Measurements from ENCODE around the gene ALOX5AP. TPM values are rescaled to one million over a fixed set of nuclear protein-coding genes. Genes with fewer than 3 reads are reported as not detected.

ALOX5AP gene
- total and polyA plus RNA-seq, 2 experiments from 2014 or later = 3.3 to 17.2 TPM

DNA sequence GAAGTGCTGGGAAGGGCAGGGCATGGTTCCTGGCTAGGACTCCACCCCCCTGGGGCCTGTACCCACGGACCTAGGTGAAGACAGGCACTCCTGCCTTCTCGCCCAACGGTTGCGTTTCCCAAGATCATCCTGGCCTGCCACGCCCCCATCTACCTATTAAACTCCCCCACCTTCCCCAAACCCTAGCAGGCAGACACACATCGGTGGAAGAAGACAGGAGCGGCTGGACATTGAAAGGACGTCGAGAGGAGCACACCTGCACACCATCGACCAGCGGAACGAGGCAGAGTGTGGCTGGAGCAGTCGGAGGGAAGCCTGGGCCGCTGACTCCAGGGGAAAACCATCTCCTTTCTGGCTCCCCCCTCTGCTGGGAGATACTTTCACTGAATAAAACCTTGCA is 45.6 kb upstream of the ALOX5AP start:
- WGBS (ENCODE audit: low lambda C conversion rate, missing lambda C conversion rate) = 95% methylated on average over 14 of the region's 14 CpGs
- peak overlapping the region; percentile 46 for H3K4me2 ChIP-seq
- no peak overlapping the region for H2AFZ ChIP-seq
- no peaks in the 10 kb centered on the region for H3K9me2 ChIP-seq (replicated peaks; ENCODE audit: insufficient read depth)
- no peaks in the 10 kb centered on the region for H3K27me3 ChIP-seq
- H3K4me3 ChIP-seq = no peak overlapping the region
- H3K36me3 ChIP-seq (replicated peaks; ENCODE audit: insufficient read depth, low read depth) = no peaks in the 10 kb centered on the region
- no peaks in the 10 kb centered on the region for H3K4me1 ChIP-seq (ENCODE audit: insufficient read depth)
- H3K9me3 ChIP-seq (ENCODE audit: low read depth) = no peaks in the 10 kb centered on the region
- no peaks in the 10 kb centered on the region for H4K20me1 ChIP-seq (ENCODE audit: insufficient read depth, poor library complexity, severe bottlenecking)
- DNase-seq (ENCODE audit: low spot score) = no peak
- H3K27ac ChIP-seq = peak overlapping the region; percentile 77
- no peaks in the 10 kb centered on the region for H3K79me2 ChIP-seq
- TF ChIP-seq EZH2 (IDR thresholded peaks at IDR 0.05; ENCODE audit: borderline replicate concordance) = no peak
- no peak for TF ChIP-seq EZH2phosphoT487 (IDR thresholded peaks at IDR 0.05; ENCODE audit: low read depth, severe bottlenecking, unreplicated experiment)
- TF ChIP-seq, protein P1, sequence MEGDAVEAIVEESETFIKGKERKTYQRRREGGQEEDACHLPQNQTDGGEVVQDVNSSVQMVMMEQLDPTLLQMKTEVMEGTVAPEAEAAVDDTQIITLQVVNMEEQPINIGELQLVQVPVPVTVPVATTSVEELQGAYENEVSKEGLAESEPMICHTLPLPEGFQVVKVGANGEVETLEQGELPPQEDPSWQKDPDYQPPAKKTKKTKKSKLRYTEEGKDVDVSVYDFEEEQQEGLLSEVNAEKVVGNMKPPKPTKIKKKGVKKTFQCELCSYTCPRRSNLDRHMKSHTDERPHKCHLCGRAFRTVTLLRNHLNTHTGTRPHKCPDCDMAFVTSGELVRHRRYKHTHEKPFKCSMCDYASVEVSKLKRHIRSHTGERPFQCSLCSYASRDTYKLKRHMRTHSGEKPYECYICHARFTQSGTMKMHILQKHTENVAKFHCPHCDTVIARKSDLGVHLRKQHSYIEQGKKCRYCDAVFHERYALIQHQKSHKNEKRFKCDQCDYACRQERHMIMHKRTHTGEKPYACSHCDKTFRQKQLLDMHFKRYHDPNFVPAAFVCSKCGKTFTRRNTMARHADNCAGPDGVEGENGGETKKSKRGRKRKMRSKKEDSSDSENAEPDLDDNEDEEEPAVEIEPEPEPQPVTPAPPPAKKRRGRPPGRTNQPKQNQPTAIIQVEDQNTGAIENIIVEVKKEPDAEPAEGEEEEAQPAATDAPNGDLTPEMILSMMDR (IDR thresholded peaks at IDR 0.05; ENCODE audit: poor library complexity) = no peak

DNA sequence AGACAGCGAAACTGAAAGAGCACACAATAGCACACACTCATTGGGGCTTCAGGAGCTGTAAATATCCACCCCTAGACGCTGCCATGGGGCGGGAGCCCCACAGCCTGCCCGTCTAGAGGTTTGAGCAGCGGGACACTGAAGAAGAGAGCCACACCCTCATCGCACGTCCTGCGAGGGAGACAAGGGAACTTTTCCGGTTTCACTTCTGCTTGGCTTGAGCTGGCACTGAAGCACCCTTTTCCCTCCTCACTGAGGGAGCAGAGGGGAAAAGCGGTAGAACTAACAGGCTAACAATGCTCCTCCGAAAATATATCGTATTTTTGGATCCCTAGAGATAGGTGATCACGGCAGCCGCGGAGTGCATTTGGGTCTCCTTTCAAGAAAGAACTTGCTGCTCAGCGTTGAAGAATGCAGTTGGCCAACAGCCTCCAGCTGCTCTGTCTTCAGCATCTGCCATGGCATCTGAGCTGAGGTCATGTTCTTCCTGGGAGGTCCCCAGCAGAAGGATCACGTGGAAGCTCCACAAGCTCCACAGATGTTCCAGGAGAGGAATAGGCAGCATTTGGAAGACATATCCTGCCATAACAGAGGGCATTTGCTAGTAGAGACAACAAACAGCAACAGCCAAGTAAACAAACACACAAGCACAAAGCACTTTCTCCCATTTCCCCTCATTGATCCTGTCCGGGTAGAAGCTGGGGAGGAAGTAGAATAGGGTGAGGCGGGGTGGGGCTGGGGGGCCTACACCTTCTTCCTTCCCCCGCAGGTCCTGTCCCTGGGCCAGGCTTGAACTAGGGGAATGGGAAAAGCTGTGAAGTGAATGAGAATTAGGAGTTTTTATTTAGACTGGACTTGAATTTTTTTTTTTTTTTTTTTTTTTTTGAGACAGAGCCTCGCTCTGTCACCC is 44.8 kb upstream of the ALOX5AP start:
- no peak for TF ChIP-seq EZH2phosphoT487 (IDR thresholded peaks at IDR 0.05; ENCODE audit: low read depth, severe bottlenecking, unreplicated experiment)
- TF ChIP-seq, protein P1 (IDR thresholded peaks at IDR 0.05; ENCODE audit: poor library complexity) = no peak
- no peak for TF ChIP-seq EZH2 (IDR thresholded peaks at IDR 0.05; ENCODE audit: borderline replicate concordance)

DNA sequence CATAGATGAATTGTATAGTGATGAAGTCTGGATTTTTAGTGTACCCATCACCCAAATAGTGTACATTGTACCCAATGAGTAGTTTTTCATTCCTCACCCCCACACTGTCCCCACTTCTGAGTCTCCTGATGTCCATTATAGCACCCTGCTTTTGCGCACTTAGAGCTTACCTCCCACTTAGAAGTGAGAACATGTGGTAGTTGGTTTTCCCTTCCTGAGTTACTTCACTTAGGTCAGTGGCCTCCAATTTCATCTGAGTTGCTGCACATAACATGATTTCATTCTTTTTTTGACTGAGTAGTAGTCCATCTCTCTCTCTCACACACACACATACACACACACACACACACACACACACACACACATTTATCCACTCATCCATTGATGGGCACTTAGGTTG is 43.2 kb upstream of the ALOX5AP start:
- no peak for DNase-seq (ENCODE audit: low spot score)
- WGBS (ENCODE audit: low lambda C conversion rate, missing lambda C conversion rate) = 82% methylated on average over 1 of the region's 1 CpG
- Histone ChIP-seq H4K20me1 (ENCODE audit: insufficient read depth, poor library complexity, severe bottlenecking) (no peaks in the 10 kb centered on the region), H3K9me2 (replicated peaks; ENCODE audit: insufficient read depth) (no peaks in the 10 kb centered on the region), H2AFZ (no peak overlapping the region), H3K4me3 (no peak overlapping the region), H3K9me3 (ENCODE audit: low read depth) (no peaks in the 10 kb centered on the region), H3K27me3 (no peaks in the 10 kb centered on the region), H3K36me3 (replicated peaks; ENCODE audit: insufficient read depth, low read depth) (no peaks in the 10 kb centered on the region), H3K79me2 (no peaks in the 10 kb centered on the region), H3K27ac (no peak overlapping the region), H3K4me1 (ENCODE audit: insufficient read depth) (no peaks in the 10 kb centered on the region), H3K4me2 (no peak overlapping the region)
- TF ChIP-seq EZH2 (IDR thresholded peaks at IDR 0.05; ENCODE audit: borderline replicate concordance) (no peak), EZH2phosphoT487 (IDR thresholded peaks at IDR 0.05; ENCODE audit: low read depth, severe bottlenecking, unreplicated experiment) (no peak)
- TF ChIP-seq, protein P1 (IDR thresholded peaks at IDR 0.05; ENCODE audit: poor library complexity) = no peak

More for the DNA sequence above, 44.8 kb upstream of the ALOX5AP start:
- Histone ChIP-seq H2AFZ (no peak overlapping the region), H3K79me2 (no peaks in the 10 kb centered on the region), H3K27me3 (no peaks in the 10 kb centered on the region), H4K20me1 (ENCODE audit: insufficient read depth, poor library complexity, severe bottlenecking) (no peaks in the 10 kb centered on the region), H3K4me2 (peak overlapping the region; percentile 46), H3K4me1 (ENCODE audit: insufficient read depth) (no peaks in the 10 kb centered on the region), H3K9me2 (replicated peaks; ENCODE audit: insufficient read depth) (no peaks in the 10 kb centered on the region), H3K9me3 (ENCODE audit: low read depth) (no peaks in the 10 kb centered on the region), H3K4me3 (no peak overlapping the region), H3K36me3 (replicated peaks; ENCODE audit: insufficient read depth, low read depth) (no peaks in the 10 kb centered on the region), H3K27ac (peak overlapping the region; percentile 77)
- peak; percentile 75 for DNase-seq (ENCODE audit: low spot score)
- WGBS (ENCODE audit: low lambda C conversion rate, missing lambda C conversion rate) = 77% methylated on average over 21 of the region's 21 CpGs
